Transverse colon (tissue), 4 donors: ENCODE measurements around the gene PNMA6E.

ENCODE experiments used
- EP300 ChIP-seq: sonication (generic); formaldehyde crosslinking; IDR thresholded peaks from one replicate; pipeline ENCODE4 v1.6.1; 2017; ENCODE audit warnings: antibody characterized with exemption, low read depth
- POLR2A ChIP-seq: fragments of 450-650 bp; IDR thresholded peaks from one replicate; pipeline ENCODE4 v1.6.1; 2016; ENCODE audit warnings: antibody characterized with exemption, mild to moderate bottlenecking, moderate library complexity
- POLR2AphosphoS5 ChIP-seq, 3 donors: sonication (generic); formaldehyde crosslinking; IDR thresholded peaks; one replicate each; pipeline ENCODE4 v1.6.1; 2016; ENCODE audit warnings: antibody characterized with exemption in 3 of 3
- TF ChIP-seq, protein P1 (sequence below), 5 experiments: fragments of 200-600 bp in 3 of 5; fragments of 450-650 bp in 2 of 5; sonication (generic) in 3 of 5; IDR thresholded peaks; 1 replicate in 2 of 5; 2 replicates in 3 of 5; pipeline ENCODE4 v1.5.1; 2016 to 2017; ENCODE audit warnings: antibody characterized with exemption in 5 of 5, inconsistent platforms in 3 of 5, mild to moderate bottlenecking in 2 of 5, moderate library complexity in 1 of 5

- TF ChIP-seq POLR2AphosphoS5 (IDR thresholded peaks at IDR 0.05), result no peak
- TF ChIP-seq, protein P1, sequence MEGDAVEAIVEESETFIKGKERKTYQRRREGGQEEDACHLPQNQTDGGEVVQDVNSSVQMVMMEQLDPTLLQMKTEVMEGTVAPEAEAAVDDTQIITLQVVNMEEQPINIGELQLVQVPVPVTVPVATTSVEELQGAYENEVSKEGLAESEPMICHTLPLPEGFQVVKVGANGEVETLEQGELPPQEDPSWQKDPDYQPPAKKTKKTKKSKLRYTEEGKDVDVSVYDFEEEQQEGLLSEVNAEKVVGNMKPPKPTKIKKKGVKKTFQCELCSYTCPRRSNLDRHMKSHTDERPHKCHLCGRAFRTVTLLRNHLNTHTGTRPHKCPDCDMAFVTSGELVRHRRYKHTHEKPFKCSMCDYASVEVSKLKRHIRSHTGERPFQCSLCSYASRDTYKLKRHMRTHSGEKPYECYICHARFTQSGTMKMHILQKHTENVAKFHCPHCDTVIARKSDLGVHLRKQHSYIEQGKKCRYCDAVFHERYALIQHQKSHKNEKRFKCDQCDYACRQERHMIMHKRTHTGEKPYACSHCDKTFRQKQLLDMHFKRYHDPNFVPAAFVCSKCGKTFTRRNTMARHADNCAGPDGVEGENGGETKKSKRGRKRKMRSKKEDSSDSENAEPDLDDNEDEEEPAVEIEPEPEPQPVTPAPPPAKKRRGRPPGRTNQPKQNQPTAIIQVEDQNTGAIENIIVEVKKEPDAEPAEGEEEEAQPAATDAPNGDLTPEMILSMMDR (IDR thresholded peaks at IDR 0.05), result no peak
- no peak for TF ChIP-seq EP300
- TF ChIP-seq POLR2A, result no peak
Measured at GRCh38 chrX:153411988-153412574, 10.9 kb upstream of the PNMA6E start.
